Type B pancreatic cell (in vitro differentiated cells): ENCODE results near the gene DYNLT4. TPM values are rescaled to one million over a fixed set of nuclear protein-coding genes. Genes with fewer than 3 reads are reported as not detected.

Source experiments
- DNase-seq: peaks from one replicate; pipeline ENCODE4 v3.0.0; 2021; ENCODE audit warnings: mixed read lengths; ENCODE audit not compliant: unreplicated experiment; ENCODE audit errors: extremely low spot score
- H3K27ac Mint-ChIP-seq: 2 replicates; pipeline ENCODE4 v1.8.0; 2021; ENCODE audit warnings: mild to moderate bottlenecking, mixed read lengths
- H3K27me3 Mint-ChIP-seq: 2 replicates; pipeline ENCODE4 v1.8.0; 2021; ENCODE audit warnings: mixed read lengths
- H3K36me3 Mint-ChIP-seq: 2 replicates; pipeline ENCODE4 v1.8.0; 2021; ENCODE audit warnings: mixed read lengths
- H3K4me1 Mint-ChIP-seq: one replicate; pipeline ENCODE4 v1.8.0; 2021; ENCODE audit warnings: mixed read lengths; ENCODE audit not compliant: unreplicated experiment
- H3K4me3 Mint-ChIP-seq: 2 replicates; pipeline ENCODE4 v1.8.0; 2021; ENCODE audit warnings: mild to moderate bottlenecking, mixed read lengths
- H3K9me3 Mint-ChIP-seq: 2 replicates; pipeline ENCODE4 v1.8.0; 2021; ENCODE audit warnings: mixed read lengths
- total RNA-seq: library from RNA; stranded (reverse); gene quantifications from 2 replicates; pipeline ENCODE4 v1.2.1, GENCODE V29; 2021; ENCODE audit warnings: low replicate concordance
- TF ChIP-seq, protein P1 (sequence below): fragments of 200-600 bp; sonication (generic); conservative IDR thresholded peaks from 2 replicates; pipeline ENCODE4 v1.5.0; 2021; ENCODE audit warnings: antibody characterized with exemption, mild to moderate bottlenecking

Gene DYNLT4
- total RNA-seq, 1 donor from 2014 or later = 1.1 TPM

DNA sequence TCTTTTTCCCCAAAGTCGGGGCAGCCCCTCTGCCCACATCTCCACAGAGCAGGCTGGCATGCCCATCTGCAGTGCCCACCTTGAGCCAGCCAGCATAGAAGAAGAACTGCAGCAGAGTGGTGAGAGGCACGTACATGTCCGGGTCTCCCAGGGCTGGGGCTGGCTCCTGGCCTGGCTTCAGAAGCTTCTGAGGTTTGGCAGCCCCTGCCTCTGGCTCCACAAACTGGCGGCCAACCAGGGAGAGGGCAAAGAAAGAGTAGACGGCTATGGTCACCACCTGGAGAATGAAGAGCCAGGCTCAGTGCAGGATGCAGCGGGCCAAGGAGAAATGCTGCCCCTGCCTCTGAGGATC, 22.1 kb downstream of the DYNLT4 start:
- Mint-ChIP-seq H3K4me1 (peaks cover 23% of the 10 kb centered on the region), H3K27ac (peak overlapping the region; percentile 59), H3K27me3 (no peaks in the 10 kb centered on the region), H3K36me3 (peaks cover 10% of the 10 kb centered on the region), H3K4me3 (peak overlapping the region; percentile 79), H3K9me3 (no peaks in the 10 kb centered on the region)
- DNase-seq = no peak
- TF ChIP-seq, protein P1, sequence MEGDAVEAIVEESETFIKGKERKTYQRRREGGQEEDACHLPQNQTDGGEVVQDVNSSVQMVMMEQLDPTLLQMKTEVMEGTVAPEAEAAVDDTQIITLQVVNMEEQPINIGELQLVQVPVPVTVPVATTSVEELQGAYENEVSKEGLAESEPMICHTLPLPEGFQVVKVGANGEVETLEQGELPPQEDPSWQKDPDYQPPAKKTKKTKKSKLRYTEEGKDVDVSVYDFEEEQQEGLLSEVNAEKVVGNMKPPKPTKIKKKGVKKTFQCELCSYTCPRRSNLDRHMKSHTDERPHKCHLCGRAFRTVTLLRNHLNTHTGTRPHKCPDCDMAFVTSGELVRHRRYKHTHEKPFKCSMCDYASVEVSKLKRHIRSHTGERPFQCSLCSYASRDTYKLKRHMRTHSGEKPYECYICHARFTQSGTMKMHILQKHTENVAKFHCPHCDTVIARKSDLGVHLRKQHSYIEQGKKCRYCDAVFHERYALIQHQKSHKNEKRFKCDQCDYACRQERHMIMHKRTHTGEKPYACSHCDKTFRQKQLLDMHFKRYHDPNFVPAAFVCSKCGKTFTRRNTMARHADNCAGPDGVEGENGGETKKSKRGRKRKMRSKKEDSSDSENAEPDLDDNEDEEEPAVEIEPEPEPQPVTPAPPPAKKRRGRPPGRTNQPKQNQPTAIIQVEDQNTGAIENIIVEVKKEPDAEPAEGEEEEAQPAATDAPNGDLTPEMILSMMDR = no peak

DNA sequence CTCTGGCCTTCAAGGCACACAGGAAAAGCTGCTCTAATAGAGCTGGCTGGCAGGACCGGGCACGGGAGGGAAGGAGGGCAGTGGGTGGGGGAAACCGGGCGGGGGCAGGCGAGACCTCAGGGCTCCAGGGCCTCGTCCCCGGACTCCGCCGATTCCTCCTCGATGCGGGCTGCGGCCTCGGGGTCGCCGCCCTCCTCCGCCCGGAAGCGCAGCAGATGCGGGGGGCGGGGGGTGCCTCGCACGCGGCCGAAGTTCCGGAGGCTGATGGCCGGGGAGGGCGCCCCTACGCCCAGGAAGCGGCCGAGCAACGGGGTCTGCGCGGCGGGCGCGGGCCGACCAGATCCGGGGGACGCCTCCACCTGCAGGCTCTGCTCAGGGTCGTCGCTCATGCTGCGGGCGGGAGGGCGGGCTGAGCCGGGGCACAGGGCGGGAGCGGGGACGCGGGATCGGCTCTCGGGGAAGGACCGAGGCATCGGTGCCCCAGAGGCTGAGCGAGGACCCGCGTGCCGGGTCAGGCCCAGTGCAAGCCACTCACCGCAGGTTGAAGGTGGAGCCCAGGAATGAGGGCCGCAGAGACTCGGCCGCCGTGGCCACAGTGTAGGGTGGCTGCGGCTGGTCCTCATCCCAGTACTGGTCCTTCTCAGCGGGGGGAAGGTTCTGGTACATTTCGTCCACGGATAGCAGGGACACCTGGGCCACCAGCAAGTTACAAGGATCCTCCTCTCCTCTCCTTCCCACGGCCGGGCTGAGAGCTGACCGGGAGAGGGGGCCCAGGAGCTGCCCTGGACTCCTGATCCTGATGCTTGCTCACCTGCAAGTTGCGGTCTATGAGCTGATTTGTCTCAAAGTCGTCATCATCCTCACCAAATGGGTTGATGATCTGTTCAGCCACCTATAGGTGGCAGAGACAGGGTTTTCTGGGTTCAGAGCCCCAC, 22.8 kb downstream of the DYNLT4 start:
- DNase-seq = no peak
- H3K9me3 Mint-ChIP-seq = no peaks in the 10 kb centered on the region
- H3K27me3 Mint-ChIP-seq = no peaks in the 10 kb centered on the region
- H3K27ac Mint-ChIP-seq = peak overlapping the region; percentile 50
- peaks cover 12% of the 10 kb centered on the region for H3K36me3 Mint-ChIP-seq
- H3K4me1 Mint-ChIP-seq = peaks cover 23% of the 10 kb centered on the region
- H3K4me3 Mint-ChIP-seq = peak overlapping the region; percentile 79
- TF ChIP-seq, protein P1 = peak; percentile 17

GRCh38 chr1:44783697-44784093, 23.5 kb downstream of the DYNLT4 start:
- H3K9me3 Mint-ChIP-seq = no peaks in the 10 kb centered on the region
- DNase-seq = no peak
- H3K36me3 Mint-ChIP-seq = peaks cover 17% of the 10 kb centered on the region
- H3K4me3 Mint-ChIP-seq = peak overlapping the region; percentile 79
- TF ChIP-seq, protein P1 = no peak
- no peaks in the 10 kb centered on the region for H3K27me3 Mint-ChIP-seq
- peaks cover 27% of the 10 kb centered on the region for H3K4me1 Mint-ChIP-seq
- H3K27ac Mint-ChIP-seq = peak overlapping the region; percentile 50

DNA sequence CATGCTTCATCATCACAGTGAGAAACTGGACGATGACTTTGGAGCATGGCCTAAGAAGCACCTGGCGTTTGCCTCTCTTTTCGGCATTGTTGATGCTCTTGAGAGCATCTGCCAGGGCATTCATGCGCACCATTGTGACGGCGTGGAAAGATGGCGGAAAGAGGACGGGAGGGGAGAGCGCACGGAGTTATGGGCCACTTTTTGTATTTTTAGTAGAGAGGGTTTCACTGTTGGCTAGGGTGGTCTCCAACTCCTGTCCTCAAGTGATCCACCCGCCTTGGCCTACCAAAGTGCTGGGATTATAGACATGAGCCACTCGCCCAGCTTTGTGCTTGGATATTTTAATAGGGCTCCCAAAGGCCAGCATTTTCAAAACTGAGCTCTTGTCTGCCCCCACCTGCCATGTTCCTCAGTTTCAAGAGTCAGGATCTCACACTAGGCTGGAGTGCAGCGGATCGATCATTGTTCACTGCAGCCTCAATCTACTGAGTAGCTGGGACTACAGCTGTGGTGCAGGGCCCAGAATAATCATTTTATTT, 26.5 kb downstream of the DYNLT4 start:
- Mint-ChIP-seq H3K27ac (peak overlapping the region; percentile 77), H3K4me3 (no peak overlapping the region), H3K4me1 (peaks cover 38% of the 10 kb centered on the region), H3K9me3 (no peaks in the 10 kb centered on the region), H3K36me3 (peaks cover 34% of the 10 kb centered on the region), H3K27me3 (no peaks in the 10 kb centered on the region)
- TF ChIP-seq, protein P1 = no peak
- no peak for DNase-seq

DNA sequence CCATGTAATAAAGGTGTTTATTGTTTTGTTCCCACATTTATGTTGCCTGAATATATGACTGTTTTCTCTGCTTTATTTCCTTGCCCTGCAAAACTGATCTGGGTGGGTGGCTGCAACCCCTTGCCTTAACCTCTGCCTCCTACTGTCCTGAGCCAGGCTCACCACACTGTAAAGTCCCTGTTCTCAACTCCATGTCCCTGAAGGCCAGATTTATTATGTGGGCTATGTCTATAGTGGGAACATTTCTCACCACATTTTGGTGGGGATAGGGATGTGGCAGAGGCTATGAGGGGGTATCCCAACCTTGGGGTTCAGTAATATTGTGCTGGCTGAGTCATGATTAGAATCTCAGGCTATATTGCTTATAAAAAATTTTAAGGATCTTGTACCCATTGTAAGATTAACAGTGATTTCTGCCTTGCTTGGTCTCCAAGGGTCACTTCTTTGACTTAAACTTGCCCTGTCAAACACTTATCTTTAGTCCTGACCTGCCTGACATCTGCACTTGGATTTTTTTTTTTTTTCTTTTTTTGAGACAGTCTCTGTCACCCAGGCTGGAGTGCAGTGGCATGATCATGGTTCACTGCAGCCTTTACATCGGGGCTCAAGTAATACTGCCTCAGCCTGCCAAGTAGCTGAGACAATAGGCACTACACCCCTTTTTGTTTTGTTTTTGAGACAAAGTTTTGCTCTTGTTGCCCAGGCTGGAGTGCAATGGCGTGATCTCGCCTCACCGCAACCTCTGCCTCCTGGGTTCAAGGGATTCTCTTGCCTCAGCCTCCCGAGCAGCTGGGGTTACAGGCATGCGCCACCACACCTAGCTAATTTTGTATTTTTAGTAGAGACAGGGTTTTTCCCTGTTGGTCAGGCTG, 28.2 kb downstream of the DYNLT4 start:
- DNase-seq = no peak
- peak overlapping the region; percentile 82 for H3K27ac Mint-ChIP-seq
- peaks cover 38% of the 10 kb centered on the region for H3K4me1 Mint-ChIP-seq
- no peaks in the 10 kb centered on the region for H3K27me3 Mint-ChIP-seq
- TF ChIP-seq, protein P1 = no peak
- H3K9me3 Mint-ChIP-seq = no peaks in the 10 kb centered on the region
- peaks cover 34% of the 10 kb centered on the region for H3K36me3 Mint-ChIP-seq
- peak overlapping the region; percentile 76 for H3K4me3 Mint-ChIP-seq
